ENCODE results near the gene KLF12.

KLF12 gene

GRCh38 chr13:74158571-74159352, 24.6 kb upstream of the KLF12 start:
- no peak for TF ChIP-seq EZH2 (IDR thresholded peaks at IDR 0.05; ENCODE audit: borderline replicate concordance, low read depth, low read length, severe bottlenecking)
- TF ChIP-seq, protein P1, sequence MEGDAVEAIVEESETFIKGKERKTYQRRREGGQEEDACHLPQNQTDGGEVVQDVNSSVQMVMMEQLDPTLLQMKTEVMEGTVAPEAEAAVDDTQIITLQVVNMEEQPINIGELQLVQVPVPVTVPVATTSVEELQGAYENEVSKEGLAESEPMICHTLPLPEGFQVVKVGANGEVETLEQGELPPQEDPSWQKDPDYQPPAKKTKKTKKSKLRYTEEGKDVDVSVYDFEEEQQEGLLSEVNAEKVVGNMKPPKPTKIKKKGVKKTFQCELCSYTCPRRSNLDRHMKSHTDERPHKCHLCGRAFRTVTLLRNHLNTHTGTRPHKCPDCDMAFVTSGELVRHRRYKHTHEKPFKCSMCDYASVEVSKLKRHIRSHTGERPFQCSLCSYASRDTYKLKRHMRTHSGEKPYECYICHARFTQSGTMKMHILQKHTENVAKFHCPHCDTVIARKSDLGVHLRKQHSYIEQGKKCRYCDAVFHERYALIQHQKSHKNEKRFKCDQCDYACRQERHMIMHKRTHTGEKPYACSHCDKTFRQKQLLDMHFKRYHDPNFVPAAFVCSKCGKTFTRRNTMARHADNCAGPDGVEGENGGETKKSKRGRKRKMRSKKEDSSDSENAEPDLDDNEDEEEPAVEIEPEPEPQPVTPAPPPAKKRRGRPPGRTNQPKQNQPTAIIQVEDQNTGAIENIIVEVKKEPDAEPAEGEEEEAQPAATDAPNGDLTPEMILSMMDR (IDR thresholded peaks at IDR 0.05; ENCODE audit: borderline replicate concordance, extremely low read depth, low read length, poor library complexity, severe bottlenecking): no peak
- H3K9me3 ChIP-seq (ENCODE audit: insufficient read depth, low read length, severe bottlenecking): no peaks in the 10 kb centered on the region
- no peak overlapping the region for H3K4me3 ChIP-seq (ENCODE audit: low read depth in 1 of 2, low read length in 2 of 2)
- no peak overlapping the region for H3K4me2 ChIP-seq (ENCODE audit: insufficient read depth, low read length)
- no peak for DNase-seq
- H3K9ac ChIP-seq (ENCODE audit: low read depth, low read length): no peak overlapping the region
- H3K27ac ChIP-seq (ENCODE audit: low read length): no peak overlapping the region
- no peaks in the 10 kb centered on the region for H3K36me3 ChIP-seq (ENCODE audit: insufficient read depth, low read length)
- no peak overlapping the region for H2AFZ ChIP-seq (ENCODE audit: low read depth, low read length)
- no peaks in the 10 kb centered on the region for H3K4me1 ChIP-seq (ENCODE audit: insufficient read depth, low read length)
- H3K79me2 ChIP-seq (ENCODE audit: insufficient read depth, low read length): no peaks in the 10 kb centered on the region
- no peaks in the 10 kb centered on the region for H3K27me3 ChIP-seq (ENCODE audit: insufficient read depth, low read length, poor library complexity)
- H4K20me1 ChIP-seq (ENCODE audit: insufficient read depth, low read length): no peaks in the 10 kb centered on the region
- no peak for ATAC-seq (ENCODE audit: insufficient read depth, low read depth)

GRCh38 chr13:74158028-74158427, 23.8 kb upstream of the KLF12 start:
- H3K4me3 ChIP-seq (ENCODE audit: low read depth in 1 of 2, low read length in 2 of 2): no peak overlapping the region
- no peak overlapping the region for H3K9ac ChIP-seq (ENCODE audit: low read depth, low read length)
- no peaks in the 10 kb centered on the region for H3K9me3 ChIP-seq (ENCODE audit: insufficient read depth, low read length, severe bottlenecking)
- H3K27me3 ChIP-seq (ENCODE audit: insufficient read depth, low read length, poor library complexity): no peaks in the 10 kb centered on the region
- H3K79me2 ChIP-seq (ENCODE audit: insufficient read depth, low read length): no peaks in the 10 kb centered on the region
- DNase-seq (no peak), ATAC-seq (ENCODE audit: insufficient read depth, low read depth) (no peak)
- no peaks in the 10 kb centered on the region for H4K20me1 ChIP-seq (ENCODE audit: insufficient read depth, low read length)
- no peak for TF ChIP-seq EZH2 (IDR thresholded peaks at IDR 0.05; ENCODE audit: borderline replicate concordance, low read depth, low read length, severe bottlenecking)
- TF ChIP-seq, protein P1 (IDR thresholded peaks at IDR 0.05; ENCODE audit: borderline replicate concordance, extremely low read depth, low read length, poor library complexity, severe bottlenecking): no peak
- H3K27ac ChIP-seq (ENCODE audit: low read length): no peak overlapping the region
- H3K4me1 ChIP-seq (ENCODE audit: insufficient read depth, low read length): no peaks in the 10 kb centered on the region
- no peak overlapping the region for H2AFZ ChIP-seq (ENCODE audit: low read depth, low read length)
- no peaks in the 10 kb centered on the region for H3K36me3 ChIP-seq (ENCODE audit: insufficient read depth, low read length)
- H3K4me2 ChIP-seq (ENCODE audit: insufficient read depth, low read length): no peak overlapping the region

- Histone ChIP-seq H3K79me2 (ENCODE audit: insufficient read depth, low read length) (no peaks in the 10 kb centered on the region), H4K20me1 (ENCODE audit: insufficient read depth, low read length) (no peaks in the 10 kb centered on the region), H3K9ac (ENCODE audit: low read depth, low read length) (no peak overlapping the region), H3K36me3 (ENCODE audit: insufficient read depth, low read length) (no peaks in the 10 kb centered on the region), H2AFZ (ENCODE audit: low read depth, low read length) (no peak overlapping the region), H3K9me3 (ENCODE audit: insufficient read depth, low read length, severe bottlenecking) (no peaks in the 10 kb centered on the region), H3K4me3 (ENCODE audit: low read depth in 1 of 2, low read length in 2 of 2) (no peak overlapping the region), H3K27me3 (ENCODE audit: insufficient read depth, low read length, poor library complexity) (no peaks in the 10 kb centered on the region), H3K4me2 (ENCODE audit: insufficient read depth, low read length) (no peak overlapping the region), H3K4me1 (ENCODE audit: insufficient read depth, low read length) (no peaks in the 10 kb centered on the region), H3K27ac (ENCODE audit: low read length) (no peak overlapping the region)
- no peak for TF ChIP-seq EZH2 (IDR thresholded peaks at IDR 0.05; ENCODE audit: borderline replicate concordance, low read depth, low read length, severe bottlenecking)
- TF ChIP-seq, protein P1 (IDR thresholded peaks at IDR 0.05; ENCODE audit: borderline replicate concordance, extremely low read depth, low read length, poor library complexity, severe bottlenecking): no peak
- DNase-seq: no peak
- no peak for ATAC-seq (ENCODE audit: insufficient read depth, low read depth)
These were observed 20.8 kb upstream of the KLF12 start for GRCh38 chr13:74154981-74155380.
